Stimulated activated CD4-positive, alpha-beta T cell treated with anti-CD3 and anti-CD28 coated beads, Interleukin-2, amount 100 ng/mL, for 48 hours (primary cell): ENCODE data around the gene ALG11.
"Not testable (repeated sequence)": the region's sequence is repeated elsewhere in the genome, so short reads cannot be mapped to it uniquely, and the experiment has no call there.

Source experiments
- DNase-seq, 2 donors: peaks; one replicate each; pipeline ENCODE4 v3.0.0-alpha.2; 2020

The ALG11 gene

GRCh38 chr13:52011632-52012511, at the start of gene ALG11:
Gene ALG11, plus strand, starts transcription at chr13:52012398. Its CDS starts 21 bp downstream, at chr13:52012419.
- peak; percentile 99 for DNase-seq

- DNase-seq: no peak
Observed at GRCh38 chr13:51966186-51966585, 46.0 kb upstream of the ALG11 start.

- DNase-seq: no peak
Observed at GRCh38 chr13:51967482-51968446, 44.4 kb upstream of the ALG11 start.

- DNase-seq: no peak
Observed at GRCh38 chr13:51970349-51970748, 41.8 kb upstream of the ALG11 start.

- DNase-seq: no peak
Observed at GRCh38 chr13:51971520-51972426, 40.4 kb upstream of the ALG11 start.

GRCh38 chr13:51974482-51974881, 37.7 kb upstream of the ALG11 start:
- DNase-seq: no peak

- no peak for DNase-seq
Observed at GRCh38 chr13:51976423-51976822, 35.8 kb upstream of the ALG11 start.

GRCh38 chr13:51976890-51977289, 35.3 kb upstream of the ALG11 start:
- no peak for DNase-seq

- DNase-seq: no peak
Observed at GRCh38 chr13:51977625-51978024, 34.6 kb upstream of the ALG11 start.

GRCh38 chr13:51978796-51979556, 33.2 kb upstream of the ALG11 start:
- DNase-seq: no peak

GRCh38 chr13:51980908-51981307, 31.3 kb upstream of the ALG11 start:
- DNase-seq: no peak

GRCh38 chr13:51981355-51981754, 30.8 kb upstream of the ALG11 start:
- no peak for DNase-seq

GRCh38 chr13:51983292-51983691, 28.9 kb upstream of the ALG11 start:
- not testable (repeated sequence) for DNase-seq

- DNase-seq: not testable (repeated sequence)
Observed at GRCh38 chr13:51984904-51985303, 27.3 kb upstream of the ALG11 start.

GRCh38 chr13:51988988-51989618, 23.1 kb upstream of the ALG11 start:
- DNase-seq: no peak

- no peak for DNase-seq
Observed at GRCh38 chr13:51993713-51994112, 18.5 kb upstream of the ALG11 start.

- no peak for DNase-seq
Observed at GRCh38 chr13:51995677-51996551, 16.3 kb upstream of the ALG11 start.

- DNase-seq: no peak
Observed at GRCh38 chr13:51996641-51997040, 15.6 kb upstream of the ALG11 start.

GRCh38 chr13:51997186-51997585, 15.0 kb upstream of the ALG11 start:
- no peak for DNase-seq
